Amniotic stem cell (primary cell): Measurements from ENCODE around the gene SP2.
"Not testable (repeated sequence)": the region's sequence is repeated elsewhere in the genome, so short reads cannot be mapped to it uniquely, and the experiment has no call there.

Experiments used
- DNase-seq: peaks from one replicate; lab custom pipeline; 2025; lab: John Stamatoyannopoulos, UW

SP2 gene

GRCh38 chr17:47918991-47919390 lies 23.0 kb downstream of the SP2 start:
- no peak for DNase-seq

DNA sequence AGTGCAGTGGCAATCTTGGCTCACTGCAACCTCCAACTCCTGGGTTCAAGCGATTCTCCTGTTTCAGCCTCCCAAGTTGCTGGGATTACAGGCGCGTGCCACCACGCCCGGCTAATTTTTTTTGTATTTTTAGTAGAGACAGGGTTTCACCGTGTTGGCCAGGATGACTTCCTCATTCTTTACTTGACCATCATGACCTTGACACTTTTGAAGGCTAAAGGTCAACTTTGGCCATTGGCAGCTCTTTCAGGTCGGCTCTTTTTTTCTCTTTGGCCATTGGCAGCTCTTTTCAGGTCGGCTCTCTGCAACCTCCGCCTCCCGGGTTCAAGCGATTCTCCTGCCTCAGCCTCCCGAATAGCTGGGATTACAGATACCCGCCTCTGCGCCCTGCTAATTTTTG lies 23.9 kb downstream of the SP2 start:
- DNase-seq: not testable (repeated sequence)

- DNase-seq: no peak
These were observed 29.0 kb downstream of the SP2 start for GRCh38 chr17:47924785-47925677.

DNA sequence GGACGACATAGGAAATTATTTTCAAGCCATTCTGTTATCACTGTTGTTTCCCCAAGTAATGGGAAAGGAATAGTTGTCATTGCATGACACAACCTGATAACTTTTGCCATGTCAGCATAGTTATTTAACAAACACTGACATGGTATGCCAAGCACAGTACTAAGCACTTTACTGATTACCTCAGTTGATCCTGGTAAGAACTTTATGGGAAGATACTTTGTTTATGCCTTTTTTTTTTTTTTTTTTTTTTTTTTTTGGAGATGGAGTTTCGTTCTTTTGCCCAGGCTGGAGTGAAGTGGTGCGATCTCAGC lies 29.6 kb downstream of the SP2 start:
- no peak for DNase-seq

DNA sequence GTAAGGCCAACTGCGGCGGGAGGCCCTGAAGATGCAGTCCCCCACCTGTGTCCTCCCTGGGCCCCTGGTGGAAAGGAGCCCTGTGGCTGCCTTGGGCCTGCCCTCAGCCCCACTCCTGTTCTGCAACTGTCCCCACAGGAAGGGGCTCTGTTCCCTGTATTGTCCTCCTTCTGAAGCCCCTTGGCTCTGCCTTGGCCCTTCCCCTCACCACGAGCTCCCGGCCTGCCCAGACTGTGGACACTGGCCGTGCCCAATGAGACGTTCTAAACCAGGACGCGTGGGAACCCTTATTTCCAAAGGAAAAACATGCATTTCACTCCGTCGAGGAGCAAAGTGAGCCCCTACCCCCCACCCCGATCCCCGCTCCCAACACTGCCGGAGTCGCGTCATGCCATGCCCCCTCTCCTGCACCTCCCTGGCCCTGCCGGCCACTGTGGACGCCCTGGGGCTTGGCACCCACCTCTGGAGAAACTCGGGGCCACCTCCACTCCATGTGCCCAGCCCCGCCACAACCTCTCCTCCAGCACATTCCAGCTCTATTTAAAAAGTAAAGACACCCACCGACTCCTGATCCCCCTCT lies 31.9 kb downstream of the SP2 start:
- no peak for DNase-seq

GRCh38 chr17:47928415-47928814 lies 32.4 kb downstream of the SP2 start:
- no peak for DNase-seq

- DNase-seq: no peak
These were observed 33.4 kb downstream of the SP2 start for GRCh38 chr17:47929218-47930000.

- no peak for DNase-seq
These were observed 35.8 kb downstream of the SP2 start for GRCh38 chr17:47931848-47932247.

DNA sequence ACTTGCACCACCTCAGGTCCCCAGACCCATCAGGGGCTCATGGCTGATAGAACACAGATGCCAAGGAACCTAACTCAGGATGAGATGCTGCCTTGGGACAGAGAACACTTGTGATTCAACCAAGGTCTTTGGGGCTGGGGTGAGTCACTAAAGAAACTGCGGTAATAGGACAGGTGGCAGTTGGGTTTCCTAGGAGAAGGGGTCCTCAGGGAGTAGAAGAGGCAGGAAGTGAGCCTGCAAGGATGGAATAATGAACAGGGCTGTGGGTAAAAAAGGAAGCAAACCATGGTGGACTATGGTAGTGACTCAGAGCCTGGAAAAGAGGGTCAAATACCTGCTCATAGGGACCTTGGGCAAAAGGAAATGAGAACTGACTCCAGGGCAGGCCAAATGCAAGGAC lies 38.8 kb downstream of the SP2 start:
- DNase-seq: no peak

GRCh38 chr17:47935468-47935867 lies 39.4 kb downstream of the SP2 start:
- DNase-seq: not testable (repeated sequence)

- DNase-seq: no peak
These were observed 39.9 kb downstream of the SP2 start for GRCh38 chr17:47935961-47936360.

DNA sequence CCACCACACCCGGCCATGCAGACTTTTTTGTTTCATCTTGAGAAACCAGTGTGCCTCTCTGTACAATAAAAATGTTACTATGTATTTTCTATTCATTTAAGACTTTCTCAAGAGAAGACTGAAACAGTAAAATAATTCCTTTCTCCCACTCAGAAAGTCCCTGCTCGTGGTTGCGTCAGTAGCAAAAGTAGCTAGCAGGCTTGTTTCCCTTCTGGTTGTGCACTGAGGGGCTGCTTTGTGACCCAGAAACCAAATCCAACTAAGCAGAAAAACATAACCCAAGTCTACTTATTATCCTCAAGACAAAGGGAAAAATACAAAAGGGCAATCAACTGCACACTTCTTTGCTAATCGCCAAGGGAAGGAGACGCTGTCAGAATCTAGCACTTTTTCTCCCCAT lies 41.9 kb downstream of the SP2 start:
- DNase-seq: no peak

GRCh38 chr17:47941246-47942095 lies 45.4 kb downstream of the SP2 start, which contains the start of gene PNPO:
TSS of gene PNPO (plus strand) at chr17:47941571. CDS start at chr17:47941676, 105 bp downstream.
- DNase-seq: peak; percentile 96

DNA sequence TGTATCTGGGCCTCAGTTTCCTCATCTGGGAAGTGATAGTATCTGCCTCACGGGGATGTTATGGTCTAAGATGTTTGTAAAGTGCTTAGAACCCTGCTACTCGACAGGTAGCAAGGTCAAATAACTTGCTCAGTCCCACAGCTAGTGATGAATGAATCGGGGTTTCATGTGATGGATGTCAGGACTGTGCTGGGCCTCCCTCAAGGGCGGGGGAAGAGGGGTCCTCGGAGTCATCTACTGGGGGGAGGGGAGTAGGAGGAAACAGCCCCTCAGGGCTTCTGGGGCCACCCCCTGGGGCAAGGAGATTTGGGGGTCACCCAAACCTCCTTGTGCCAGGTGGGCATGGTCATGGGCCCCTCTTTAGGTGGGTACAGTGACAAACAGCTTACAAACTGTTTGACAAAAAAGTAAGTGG lies 46.1 kb downstream of the SP2 start:
- no peak for DNase-seq

- DNase-seq: no peak
These were observed 46.5 kb downstream of the SP2 start for GRCh38 chr17:47942568-47942967.

- DNase-seq: no peak
These were observed 49.0 kb downstream of the SP2 start for GRCh38 chr17:47945080-47945479.

- DNase-seq: no peak
These were observed 49.8 kb downstream of the SP2 start for GRCh38 chr17:47945529-47946508.

DNA sequence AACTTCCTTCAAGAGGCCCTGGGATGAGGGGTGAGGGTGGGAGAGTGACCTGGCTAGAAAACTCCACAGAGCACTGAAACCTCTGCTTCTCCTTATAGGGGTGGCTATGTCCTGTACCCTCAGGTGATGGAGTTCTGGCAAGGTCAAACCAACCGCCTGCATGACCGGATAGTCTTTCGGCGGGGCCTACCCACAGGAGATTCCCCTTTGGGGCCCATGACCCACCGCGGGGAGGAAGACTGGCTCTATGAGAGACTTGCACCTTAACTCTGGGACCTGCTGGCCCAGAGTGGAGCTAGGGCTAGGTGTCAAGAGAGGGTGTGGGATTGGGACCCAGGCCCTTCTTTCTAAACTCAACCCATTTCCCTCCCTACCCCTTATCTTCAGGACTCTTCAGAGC lies 50.5 kb downstream of the SP2 start:
- DNase-seq: no peak

GRCh38 chr17:47946929-47947397 lies 50.9 kb downstream of the SP2 start:
- DNase-seq: peak; percentile 56

- no peak for DNase-seq
These were observed 52.7 kb downstream of the SP2 start for GRCh38 chr17:47948706-47949196.
